ENCODE measurements around the gene SCUBE1.

Gene SCUBE1

GRCh38 chr22:43174941-43175531 is 168.1 kb downstream of the SCUBE1 start:
- no peak for DNase-seq (ENCODE audit: low read depth, low spot score)

- no peak for DNase-seq (ENCODE audit: low read depth, low spot score)
These were observed 169.0 kb downstream of the SCUBE1 start for GRCh38 chr22:43173976-43174720.

- DNase-seq (ENCODE audit: low read depth, low spot score), result no peak
These were observed 169.6 kb downstream of the SCUBE1 start for GRCh38 chr22:43173566-43173965.

- no peak for DNase-seq (ENCODE audit: low read depth, low spot score)
These were observed 171.0 kb downstream of the SCUBE1 start for GRCh38 chr22:43172191-43172590.

GRCh38 chr22:43171607-43172006 is 171.6 kb downstream of the SCUBE1 start:
- DNase-seq (ENCODE audit: low read depth, low spot score), result no peak

GRCh38 chr22:43171019-43171491 is 172.1 kb downstream of the SCUBE1 start:
- no peak for DNase-seq (ENCODE audit: low read depth, low spot score)

GRCh38 chr22:43170131-43170480 is 173.1 kb downstream of the SCUBE1 start:
- no peak for DNase-seq (ENCODE audit: low read depth, low spot score)

- no peak for DNase-seq (ENCODE audit: low read depth, low spot score)
These were observed 173.7 kb downstream of the SCUBE1 start for GRCh38 chr22:43169310-43170130.

GRCh38 chr22:43168471-43169309 is 174.5 kb downstream of the SCUBE1 start:
- no peak for DNase-seq (ENCODE audit: low read depth, low spot score)

GRCh38 chr22:43167001-43167589 is 176.1 kb downstream of the SCUBE1 start:
- DNase-seq (ENCODE audit: low read depth, low spot score), result no peak

- DNase-seq (ENCODE audit: low read depth, low spot score), result no peak
These were observed 176.8 kb downstream of the SCUBE1 start for GRCh38 chr22:43166132-43166930.

GRCh38 chr22:43164636-43165035 is 178.5 kb downstream of the SCUBE1 start:
- no peak for DNase-seq (ENCODE audit: low read depth, low spot score)

- DNase-seq (ENCODE audit: low read depth, low spot score), result no peak
These were observed 179.9 kb downstream of the SCUBE1 start for GRCh38 chr22:43163241-43163795.

- no peak for DNase-seq (ENCODE audit: low read depth, low spot score)
These were observed 180.6 kb downstream of the SCUBE1 start for GRCh38 chr22:43162412-43163150.

- DNase-seq (ENCODE audit: low read depth, low spot score), result no peak
These were observed 182.6 kb downstream of the SCUBE1 start for GRCh38 chr22:43160497-43161126.

GRCh38 chr22:43159484-43160178 is 183.5 kb downstream of the SCUBE1 start:
- DNase-seq (ENCODE audit: low read depth, low spot score), result no peak

GRCh38 chr22:43158778-43159483 is 184.2 kb downstream of the SCUBE1 start:
- DNase-seq (ENCODE audit: low read depth, low spot score), result no peak
